WTC11 (cell line): ENCODE results near the gene CDH20. TPM values are rescaled to one million over a fixed set of nuclear protein-coding genes. Genes with fewer than 3 reads are reported as not detected.

Experiments
- ATAC-seq: fragments of 200-7000 bp; cut with Tn5 transposase; 2 replicates; pipeline ENCODE4 v1.10.0; 2021; ENCODE audit warnings: mild to moderate bottlenecking, moderate library complexity
- CTCF ChIA-PET: fragments of 300-600 bp; sonication (Branson Sonifier 250); formaldehyde crosslinking; loops from one replicate; lab custom pipeline; 2021; ENCODE audit warnings: antibody characterized with exemption; lab: Charles Lee
- POLR2A ChIA-PET: fragments of 350-600 bp; sonication (Branson Sonifier 250); formaldehyde crosslinking; loops from one replicate; lab custom pipeline; 2021; ENCODE audit warnings: antibody characterized with exemption; lab: Charles Lee
- DNase-seq: peaks from one replicate; pipeline ENCODE4 v3.0.0; 2021; ENCODE audit warnings: low spot score
- H3K27ac Mint-ChIP-seq: 2 replicates; pipeline ENCODE4 v1.8.0; 2021; ENCODE audit warnings: mixed read lengths
- H3K27me3 Mint-ChIP-seq: 2 replicates; pipeline ENCODE4 v1.8.0; 2021; ENCODE audit warnings: low read depth, mild to moderate bottlenecking, moderate library complexity, mixed read lengths
- H3K36me3 Mint-ChIP-seq: 2 replicates; pipeline ENCODE4 v1.8.0; 2021; ENCODE audit warnings: mixed read lengths
- H3K4me1 Mint-ChIP-seq: 2 replicates; pipeline ENCODE4 v1.8.0; 2022; ENCODE audit warnings: mixed read lengths
- H3K4me3 Mint-ChIP-seq: 2 replicates; pipeline ENCODE4 v1.8.0; 2021; ENCODE audit warnings: mild to moderate bottlenecking, moderate library complexity, mixed read lengths
- H3K9me3 Mint-ChIP-seq: 2 replicates; pipeline ENCODE4 v1.8.0; 2021; ENCODE audit warnings: mixed read lengths
- CREM ChIP-seq: sonication (generic); formaldehyde crosslinking; IDR thresholded peaks from 2 replicates; pipeline ENCODE4 v1.8.1; 2022; ENCODE audit warnings: mild to moderate bottlenecking, missing genetic modification reagents, moderate library complexity
- GTF2I ChIP-seq: fragments of 250-450 bp; sonication (Bioruptor Pico); conservative IDR thresholded peaks from 2 replicates; pipeline ENCODE4 v1.4.0; 2021; ENCODE audit warnings: mild to moderate bottlenecking
- IRF2 ChIP-seq: sonication (generic); formaldehyde crosslinking; IDR thresholded peaks from 2 replicates; pipeline ENCODE4 v1.8.0; 2022; ENCODE audit warnings: low read depth, missing genetic modification reagents, borderline replicate concordance
- KAT7 ChIP-seq: sonication (generic); formaldehyde crosslinking; IDR thresholded peaks from 2 replicates; pipeline ENCODE4 v1.8.1; 2023; ENCODE audit warnings: missing genetic modification reagents, mild to moderate bottlenecking, borderline replicate concordance
- MXD4 ChIP-seq: fragments of 250-450 bp; sonication (Bioruptor Pico); IDR thresholded peaks from 2 replicates; pipeline ENCODE4 v1.8.0; 2021; ENCODE audit warnings: mild to moderate bottlenecking, moderate library complexity, borderline replicate concordance
- OVOL2 ChIP-seq: fragments of 250-450 bp; sonication (Bioruptor Pico); IDR thresholded peaks from 2 replicates; pipeline ENCODE4 v1.9.0; 2021; ENCODE audit warnings: mild to moderate bottlenecking, borderline replicate concordance
- SMAD3 ChIP-seq: sonication (generic); formaldehyde crosslinking; IDR thresholded peaks from 2 replicates; pipeline ENCODE4 v1.8.0; 2022; ENCODE audit warnings: missing genetic modification reagents, mild to moderate bottlenecking, borderline replicate concordance
- TEAD4 ChIP-seq: sonication (generic); formaldehyde crosslinking; IDR thresholded peaks from 2 replicates; pipeline ENCODE4 v1.8.0; 2022; ENCODE audit warnings: mild to moderate bottlenecking, missing genetic modification reagents
- TP53 ChIP-seq: sonication (generic); formaldehyde crosslinking; IDR thresholded peaks from 2 replicates; pipeline ENCODE4 v1.8.1; 2023; ENCODE audit warnings: mild to moderate bottlenecking, missing genetic modification reagents
- ZBTB21 ChIP-seq: sonication (generic); formaldehyde crosslinking; IDR thresholded peaks from 2 replicates; pipeline ENCODE4 v1.8.1; 2023; ENCODE audit warnings: mild to moderate bottlenecking, missing genetic modification reagents, borderline replicate concordance
- ZNF423 ChIP-seq: fragments of 250-450 bp; sonication (Bioruptor Pico); IDR thresholded peaks from 2 replicates; pipeline ENCODE4 v2.1.2; 2022; ENCODE audit warnings: mild to moderate bottlenecking, moderate library complexity
- total RNA-seq: library from RNA; stranded (reverse); gene quantifications from 3 replicates; pipeline ENCODE4 v1.2.3, GENCODE V29; 2021
- TF ChIP-seq, protein P1 (sequence below): sonication (generic); formaldehyde crosslinking; IDR thresholded peaks from 2 replicates; pipeline ENCODE4 v1.8.1; 2023; ENCODE audit warnings: mild to moderate bottlenecking, missing genetic modification reagents, moderate library complexity
- TF ChIP-seq, protein P2 (sequence below): fragments of 250-450 bp; sonication (Bioruptor Pico); IDR thresholded peaks from 2 replicates; pipeline ENCODE4 v1.9.0; 2021; ENCODE audit warnings: moderate library complexity, mild to moderate bottlenecking, inconsistent platforms, borderline replicate concordance
- TF ChIP-seq, protein P3 (sequence below): sonication (generic); formaldehyde crosslinking; IDR thresholded peaks from 2 replicates; pipeline ENCODE4 v1.8.1; 2023; ENCODE audit warnings: mild to moderate bottlenecking, missing genetic modification reagents
- TF ChIP-seq, protein P4 (sequence below): sonication (generic); formaldehyde crosslinking; IDR thresholded peaks from 2 replicates; pipeline ENCODE4 v1.8.0; 2022; ENCODE audit warnings: mild to moderate bottlenecking, missing genetic modification reagents
- TF ChIP-seq, protein P5 (sequence below): sonication (generic); formaldehyde crosslinking; IDR thresholded peaks from 2 replicates; pipeline ENCODE4 v1.8.1; 2023; ENCODE audit warnings: mild to moderate bottlenecking, missing genetic modification reagents
- TF ChIP-seq, protein P6 (sequence below): sonication (generic); formaldehyde crosslinking; IDR thresholded peaks from 2 replicates; pipeline ENCODE4 v1.8.1; 2022; ENCODE audit warnings: low read depth, mild to moderate bottlenecking, moderate library complexity, missing genetic modification reagents, borderline replicate concordance
- TF ChIP-seq, protein P7 (sequence below): sonication (generic); formaldehyde crosslinking; IDR thresholded peaks from 2 replicates; pipeline ENCODE4 v1.8.0; 2022; ENCODE audit warnings: mild to moderate bottlenecking, missing genetic modification reagents
- TF ChIP-seq, protein P8 (sequence below): sonication (generic); formaldehyde crosslinking; IDR thresholded peaks from 2 replicates; pipeline ENCODE4 v1.8.0; 2023; ENCODE audit warnings: mild to moderate bottlenecking, missing genetic modification reagents
- TF ChIP-seq, protein P9 (sequence below): sonication (generic); formaldehyde crosslinking; IDR thresholded peaks from 2 replicates; pipeline ENCODE4 v1.8.1; 2023; ENCODE audit warnings: mild to moderate bottlenecking, missing genetic modification reagents, moderate library complexity
- TF ChIP-seq, protein P10 (sequence below): sonication (generic); formaldehyde crosslinking; IDR thresholded peaks from 2 replicates; pipeline ENCODE4 v1.8.0; 2022; ENCODE audit warnings: mild to moderate bottlenecking, missing genetic modification reagents

CDH20 gene
- total RNA-seq, 1 experiment from 2014 or later, result 0.39 TPM

DNA sequence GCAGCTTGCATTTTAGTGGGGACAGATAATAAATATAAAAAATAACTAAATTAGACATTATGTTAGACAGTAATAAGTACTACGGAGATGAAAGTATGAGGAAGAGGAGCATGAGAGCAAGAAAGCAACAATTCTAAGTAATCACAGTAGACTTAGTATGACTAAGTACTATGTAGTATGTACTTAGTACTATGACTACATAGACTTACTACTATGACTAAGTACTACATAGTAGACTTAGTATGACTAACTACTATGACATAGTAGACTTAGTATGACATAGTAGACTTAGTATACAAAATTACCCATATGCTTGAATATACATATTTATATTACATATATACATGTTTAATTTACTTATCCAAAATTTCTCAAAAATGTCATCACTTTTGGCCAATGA, 29.3 kb downstream of the CDH20 start:
- Mint-ChIP-seq H3K4me1 (peaks cover 4% of the 10 kb centered on the region; the same call in 1 of the 2 replicates), H3K27me3 (no peaks in the 10 kb centered on the region), H3K36me3 (no peaks in the 10 kb centered on the region), H3K27ac (no peak overlapping the region), H3K9me3 (peaks cover 5% of the 10 kb centered on the region; the same call in 1 of the 2 replicates), H3K4me3 (no peak overlapping the region)
- DNase-seq, result no peak
- ATAC-seq, result no peak
- no peak for TF ChIP-seq CREM (CRISPR knock-in tag)
- TF ChIP-seq IRF2, result no peak
- TF ChIP-seq, protein P1, sequence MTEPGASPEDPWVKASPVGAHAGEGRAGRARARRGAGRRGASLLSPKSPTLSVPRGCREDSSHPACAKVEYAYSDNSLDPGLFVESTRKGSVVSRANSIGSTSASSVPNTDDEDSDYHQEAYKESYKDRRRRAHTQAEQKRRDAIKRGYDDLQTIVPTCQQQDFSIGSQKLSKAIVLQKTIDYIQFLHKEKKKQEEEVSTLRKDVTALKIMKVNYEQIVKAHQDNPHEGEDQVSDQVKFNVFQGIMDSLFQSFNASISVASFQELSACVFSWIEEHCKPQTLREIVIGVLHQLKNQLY (CRISPR knock-in tag), result no peak
- TF ChIP-seq KAT7 (CRISPR knock-in tag), result no peak
- POLR2A ChIA-PET, result no interaction called here
- CTCF ChIA-PET, result no interaction called here

DNA sequence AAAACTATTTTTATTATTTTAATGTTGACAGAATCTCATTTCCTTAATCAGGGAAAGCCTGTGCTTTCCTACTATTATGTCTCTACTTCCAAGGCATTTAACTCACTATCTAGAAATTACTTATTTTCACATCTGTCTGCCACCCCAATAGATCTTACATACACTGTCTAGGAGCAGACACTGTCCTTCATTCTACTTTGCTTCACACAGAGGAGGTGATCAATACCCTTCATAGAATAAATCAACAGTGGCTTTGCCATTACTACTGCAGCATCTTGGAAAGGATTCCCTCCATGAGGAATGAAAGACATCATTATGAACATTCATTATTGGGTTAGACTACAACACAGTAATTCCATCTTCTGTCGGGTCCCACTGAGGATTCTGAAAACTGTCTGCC, 31.7 kb downstream of the CDH20 start:
- TF ChIP-seq, protein P2, sequence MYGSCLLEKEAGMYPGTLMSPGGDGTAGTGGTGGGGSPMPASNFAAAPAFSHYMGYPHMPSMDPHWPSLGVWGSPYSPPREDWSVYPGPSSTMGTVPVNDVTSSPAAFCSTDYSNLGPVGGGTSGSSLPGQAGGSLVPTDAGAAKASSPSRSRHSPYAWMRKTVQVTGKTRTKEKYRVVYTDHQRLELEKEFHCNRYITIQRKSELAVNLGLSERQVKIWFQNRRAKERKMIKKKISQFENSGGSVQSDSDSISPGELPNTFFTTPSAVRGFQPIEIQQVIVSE (CRISPR knock-in tag), result no peak
- TF ChIP-seq, protein P3, sequence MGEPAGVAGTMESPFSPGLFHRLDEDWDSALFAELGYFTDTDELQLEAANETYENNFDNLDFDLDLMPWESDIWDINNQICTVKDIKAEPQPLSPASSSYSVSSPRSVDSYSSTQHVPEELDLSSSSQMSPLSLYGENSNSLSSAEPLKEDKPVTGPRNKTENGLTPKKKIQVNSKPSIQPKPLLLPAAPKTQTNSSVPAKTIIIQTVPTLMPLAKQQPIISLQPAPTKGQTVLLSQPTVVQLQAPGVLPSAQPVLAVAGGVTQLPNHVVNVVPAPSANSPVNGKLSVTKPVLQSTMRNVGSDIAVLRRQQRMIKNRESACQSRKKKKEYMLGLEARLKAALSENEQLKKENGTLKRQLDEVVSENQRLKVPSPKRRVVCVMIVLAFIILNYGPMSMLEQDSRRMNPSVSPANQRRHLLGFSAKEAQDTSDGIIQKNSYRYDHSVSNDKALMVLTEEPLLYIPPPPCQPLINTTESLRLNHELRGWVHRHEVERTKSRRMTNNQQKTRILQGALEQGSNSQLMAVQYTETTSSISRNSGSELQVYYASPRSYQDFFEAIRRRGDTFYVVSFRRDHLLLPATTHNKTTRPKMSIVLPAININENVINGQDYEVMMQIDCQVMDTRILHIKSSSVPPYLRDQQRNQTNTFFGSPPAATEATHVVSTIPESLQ (CRISPR knock-in tag), result no peak
- DNase-seq (no peak), ATAC-seq (no peak)
- Mint-ChIP-seq H3K9me3 (no peaks in the 10 kb centered on the region), H3K36me3 (no peaks in the 10 kb centered on the region), H3K27ac (no peak overlapping the region), H3K4me1 (peaks cover 3% of the 10 kb centered on the region; the same call in 1 of the 2 replicates), H3K27me3 (no peaks in the 10 kb centered on the region), H3K4me3 (no peak overlapping the region)
- ChIA-PET POLR2A (no interaction called here), CTCF (no interaction called here)

DNA sequence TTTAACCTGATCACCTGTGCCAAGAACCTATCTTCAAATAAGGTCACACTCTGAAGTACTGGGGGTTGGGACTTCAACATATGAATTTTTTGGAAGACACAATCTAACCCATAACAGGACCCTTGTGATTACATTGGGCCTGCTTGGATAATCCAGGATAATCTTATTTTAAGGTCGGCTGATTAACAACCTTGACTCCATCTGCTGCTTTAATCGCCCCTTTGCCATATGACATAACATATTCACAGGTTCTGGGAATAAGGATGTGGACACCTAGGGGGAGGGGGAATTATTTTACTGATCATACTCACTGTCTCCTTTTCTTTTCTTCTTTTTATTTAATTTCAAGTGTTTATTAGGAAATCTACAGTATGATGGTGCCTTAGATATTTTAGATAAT, 34.8 kb downstream of the CDH20 start:
- H3K36me3 Mint-ChIP-seq, result no peaks in the 10 kb centered on the region
- H3K4me3 Mint-ChIP-seq, result no peak overlapping the region
- ChIA-PET POLR2A (no interaction called here), CTCF (no interaction called here)
- H3K9me3 Mint-ChIP-seq, result no peaks in the 10 kb centered on the region
- H3K27ac Mint-ChIP-seq, result no peak overlapping the region
- ATAC-seq (no peak), DNase-seq (no peak)
- H3K27me3 Mint-ChIP-seq, result no peaks in the 10 kb centered on the region
- no peaks in the 10 kb centered on the region for H3K4me1 Mint-ChIP-seq
- TF ChIP-seq, protein P4, sequence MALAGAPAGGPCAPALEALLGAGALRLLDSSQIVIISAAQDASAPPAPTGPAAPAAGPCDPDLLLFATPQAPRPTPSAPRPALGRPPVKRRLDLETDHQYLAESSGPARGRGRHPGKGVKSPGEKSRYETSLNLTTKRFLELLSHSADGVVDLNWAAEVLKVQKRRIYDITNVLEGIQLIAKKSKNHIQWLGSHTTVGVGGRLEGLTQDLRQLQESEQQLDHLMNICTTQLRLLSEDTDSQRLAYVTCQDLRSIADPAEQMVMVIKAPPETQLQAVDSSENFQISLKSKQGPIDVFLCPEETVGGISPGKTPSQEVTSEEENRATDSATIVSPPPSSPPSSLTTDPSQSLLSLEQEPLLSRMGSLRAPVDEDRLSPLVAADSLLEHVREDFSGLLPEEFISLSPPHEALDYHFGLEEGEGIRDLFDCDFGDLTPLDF, result no peak
- TF ChIP-seq TEAD4 (CRISPR knock-in tag) (no peak), ZNF423 (CRISPR knock-in tag) (no peak), SMAD3 (CRISPR knock-in tag) (no peak), MXD4 (CRISPR knock-in tag) (no peak), TP53 (CRISPR knock-in tag) (no peak), GTF2I (CRISPR knock-in tag) (no peak), ZBTB21 (CRISPR knock-in tag) (no peak), OVOL2 (CRISPR knock-in tag) (no peak)
- TF ChIP-seq, protein P5, sequence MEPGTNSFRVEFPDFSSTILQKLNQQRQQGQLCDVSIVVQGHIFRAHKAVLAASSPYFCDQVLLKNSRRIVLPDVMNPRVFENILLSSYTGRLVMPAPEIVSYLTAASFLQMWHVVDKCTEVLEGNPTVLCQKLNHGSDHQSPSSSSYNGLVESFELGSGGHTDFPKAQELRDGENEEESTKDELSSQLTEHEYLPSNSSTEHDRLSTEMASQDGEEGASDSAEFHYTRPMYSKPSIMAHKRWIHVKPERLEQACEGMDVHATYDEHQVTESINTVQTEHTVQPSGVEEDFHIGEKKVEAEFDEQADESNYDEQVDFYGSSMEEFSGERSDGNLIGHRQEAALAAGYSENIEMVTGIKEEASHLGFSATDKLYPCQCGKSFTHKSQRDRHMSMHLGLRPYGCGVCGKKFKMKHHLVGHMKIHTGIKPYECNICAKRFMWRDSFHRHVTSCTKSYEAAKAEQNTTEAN (CRISPR knock-in tag), result no peak
- TF ChIP-seq, protein P6, sequence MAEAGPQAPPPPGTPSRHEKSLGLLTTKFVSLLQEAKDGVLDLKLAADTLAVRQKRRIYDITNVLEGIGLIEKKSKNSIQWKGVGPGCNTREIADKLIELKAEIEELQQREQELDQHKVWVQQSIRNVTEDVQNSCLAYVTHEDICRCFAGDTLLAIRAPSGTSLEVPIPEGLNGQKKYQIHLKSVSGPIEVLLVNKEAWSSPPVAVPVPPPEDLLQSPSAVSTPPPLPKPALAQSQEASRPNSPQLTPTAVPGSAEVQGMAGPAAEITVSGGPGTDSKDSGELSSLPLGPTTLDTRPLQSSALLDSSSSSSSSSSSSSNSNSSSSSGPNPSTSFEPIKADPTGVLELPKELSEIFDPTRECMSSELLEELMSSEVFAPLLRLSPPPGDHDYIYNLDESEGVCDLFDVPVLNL (CRISPR knock-in tag), result no peak
- TF ChIP-seq, protein P7, sequence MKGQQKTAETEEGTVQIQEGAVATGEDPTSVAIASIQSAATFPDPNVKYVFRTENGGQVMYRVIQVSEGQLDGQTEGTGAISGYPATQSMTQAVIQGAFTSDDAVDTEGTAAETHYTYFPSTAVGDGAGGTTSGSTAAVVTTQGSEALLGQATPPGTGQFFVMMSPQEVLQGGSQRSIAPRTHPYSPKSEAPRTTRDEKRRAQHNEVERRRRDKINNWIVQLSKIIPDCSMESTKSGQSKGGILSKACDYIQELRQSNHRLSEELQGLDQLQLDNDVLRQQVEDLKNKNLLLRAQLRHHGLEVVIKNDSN, result no peak
- TF ChIP-seq, protein P8, sequence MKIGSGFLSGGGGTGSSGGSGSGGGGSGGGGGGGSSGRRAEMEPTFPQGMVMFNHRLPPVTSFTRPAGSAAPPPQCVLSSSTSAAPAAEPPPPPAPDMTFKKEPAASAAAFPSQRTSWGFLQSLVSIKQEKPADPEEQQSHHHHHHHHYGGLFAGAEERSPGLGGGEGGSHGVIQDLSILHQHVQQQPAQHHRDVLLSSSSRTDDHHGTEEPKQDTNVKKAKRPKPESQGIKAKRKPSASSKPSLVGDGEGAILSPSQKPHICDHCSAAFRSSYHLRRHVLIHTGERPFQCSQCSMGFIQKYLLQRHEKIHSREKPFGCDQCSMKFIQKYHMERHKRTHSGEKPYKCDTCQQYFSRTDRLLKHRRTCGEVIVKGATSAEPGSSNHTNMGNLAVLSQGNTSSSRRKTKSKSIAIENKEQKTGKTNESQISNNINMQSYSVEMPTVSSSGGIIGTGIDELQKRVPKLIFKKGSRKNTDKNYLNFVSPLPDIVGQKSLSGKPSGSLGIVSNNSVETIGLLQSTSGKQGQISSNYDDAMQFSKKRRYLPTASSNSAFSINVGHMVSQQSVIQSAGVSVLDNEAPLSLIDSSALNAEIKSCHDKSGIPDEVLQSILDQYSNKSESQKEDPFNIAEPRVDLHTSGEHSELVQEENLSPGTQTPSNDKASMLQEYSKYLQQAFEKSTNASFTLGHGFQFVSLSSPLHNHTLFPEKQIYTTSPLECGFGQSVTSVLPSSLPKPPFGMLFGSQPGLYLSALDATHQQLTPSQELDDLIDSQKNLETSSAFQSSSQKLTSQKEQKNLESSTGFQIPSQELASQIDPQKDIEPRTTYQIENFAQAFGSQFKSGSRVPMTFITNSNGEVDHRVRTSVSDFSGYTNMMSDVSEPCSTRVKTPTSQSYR (CRISPR knock-in tag), result no peak
- TF ChIP-seq, protein P9, sequence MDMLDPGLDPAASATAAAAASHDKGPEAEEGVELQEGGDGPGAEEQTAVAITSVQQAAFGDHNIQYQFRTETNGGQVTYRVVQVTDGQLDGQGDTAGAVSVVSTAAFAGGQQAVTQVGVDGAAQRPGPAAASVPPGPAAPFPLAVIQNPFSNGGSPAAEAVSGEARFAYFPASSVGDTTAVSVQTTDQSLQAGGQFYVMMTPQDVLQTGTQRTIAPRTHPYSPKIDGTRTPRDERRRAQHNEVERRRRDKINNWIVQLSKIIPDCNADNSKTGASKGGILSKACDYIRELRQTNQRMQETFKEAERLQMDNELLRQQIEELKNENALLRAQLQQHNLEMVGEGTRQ (CRISPR knock-in tag), result no peak
- TF ChIP-seq, protein P10, sequence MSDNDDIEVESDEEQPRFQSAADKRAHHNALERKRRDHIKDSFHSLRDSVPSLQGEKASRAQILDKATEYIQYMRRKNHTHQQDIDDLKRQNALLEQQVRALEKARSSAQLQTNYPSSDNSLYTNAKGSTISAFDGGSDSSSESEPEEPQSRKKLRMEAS (CRISPR knock-in tag), result no peak
